HG03469 (cell line): ENCODE measurements around the gene PTPN18.
"Not testable (repeated sequence)": the region's sequence is repeated elsewhere in the genome, so short reads cannot be mapped to it uniquely, and the experiment has no call there.

Source experiments
- ATAC-seq: cut with Tn5 transposase; IDR thresholded peaks from one replicate; pipeline ENCODE4 v1.9.1; 2021; ENCODE audit warnings: mild to moderate bottlenecking, moderate library complexity, moderate number of reproducible peaks; ENCODE audit not compliant: unreplicated experiment

PTPN18 gene

DNA sequence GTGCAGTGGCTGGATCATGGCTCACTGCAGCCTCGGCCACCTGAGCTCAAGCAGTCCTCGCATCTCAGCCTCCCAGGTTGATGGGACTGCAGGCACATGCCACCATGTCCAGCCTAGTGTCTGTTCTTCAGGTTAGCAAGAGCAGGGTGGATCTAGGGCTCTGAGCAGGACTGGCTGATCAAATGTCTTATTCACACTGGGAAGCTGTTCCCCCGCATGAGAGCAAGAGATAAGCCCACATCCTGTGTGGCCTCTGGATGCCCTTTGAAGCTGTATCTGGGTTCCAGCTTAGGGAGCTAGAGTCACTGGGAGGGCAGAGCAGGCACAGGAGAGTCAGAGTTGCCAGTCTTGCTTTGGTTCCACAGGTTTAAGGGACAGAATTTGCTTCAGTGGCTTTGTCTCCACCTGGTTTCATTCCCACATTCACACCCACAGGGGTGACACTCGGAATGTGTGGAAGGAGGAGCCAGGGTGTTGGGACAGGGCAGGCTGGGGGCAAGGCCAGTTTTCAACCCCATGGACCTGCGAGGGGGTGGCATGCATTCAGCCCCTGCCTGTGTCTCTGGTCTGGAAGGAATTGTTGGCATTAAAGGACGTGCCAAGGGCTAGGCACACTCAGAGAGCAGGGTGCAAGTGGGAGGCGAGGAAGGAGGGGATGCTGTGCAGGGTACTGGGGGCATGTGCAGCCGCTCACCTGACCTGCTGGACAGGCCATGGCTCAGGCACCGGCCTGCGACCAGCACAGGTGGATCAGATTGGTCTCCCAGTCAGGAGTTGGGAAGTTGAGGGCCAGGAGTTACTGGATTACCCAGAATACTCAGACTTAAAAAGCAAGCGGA lies 24.5 kb downstream of the PTPN18 start:
- ATAC-seq, result no peak

DNA sequence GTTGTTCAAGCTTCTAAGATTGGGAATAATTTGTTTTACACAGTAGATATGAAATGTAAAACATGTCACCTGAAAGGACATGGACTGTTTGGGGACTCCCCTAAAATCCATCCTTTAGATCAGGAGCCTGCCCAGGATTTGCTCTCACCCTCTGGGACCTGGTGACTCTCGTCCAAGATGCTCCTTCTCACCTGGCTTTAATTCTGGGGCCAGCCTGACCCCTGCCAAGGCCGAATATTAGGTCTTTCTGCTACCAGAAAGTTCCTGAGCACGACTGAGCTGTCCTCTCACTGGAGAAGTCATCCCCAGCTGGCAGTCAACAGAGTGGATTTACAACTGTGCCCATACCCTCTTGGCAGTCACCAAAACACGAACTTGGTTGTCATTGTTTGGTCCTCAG lies 25.3 kb downstream of the PTPN18 start:
- no peak for ATAC-seq

DNA sequence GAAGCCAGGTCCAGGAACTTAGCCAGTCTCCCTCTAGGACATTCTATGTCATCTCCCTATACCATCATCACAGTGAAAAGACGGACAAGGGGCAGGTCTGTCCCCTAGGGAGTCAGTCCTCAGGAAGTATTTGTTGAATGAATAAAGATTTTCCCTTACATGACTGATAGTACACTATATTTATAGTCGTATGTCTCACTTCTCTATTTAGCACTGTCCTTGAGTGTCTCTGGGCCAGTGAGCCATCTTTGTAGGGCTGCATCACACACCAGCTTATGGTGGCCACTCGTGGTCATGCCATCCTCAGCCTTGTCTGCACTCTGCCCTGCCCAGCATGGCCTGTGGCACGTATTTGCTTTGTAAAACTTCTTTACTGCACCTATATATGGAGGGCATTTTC lies 25.8 kb downstream of the PTPN18 start:
- no peak for ATAC-seq

DNA sequence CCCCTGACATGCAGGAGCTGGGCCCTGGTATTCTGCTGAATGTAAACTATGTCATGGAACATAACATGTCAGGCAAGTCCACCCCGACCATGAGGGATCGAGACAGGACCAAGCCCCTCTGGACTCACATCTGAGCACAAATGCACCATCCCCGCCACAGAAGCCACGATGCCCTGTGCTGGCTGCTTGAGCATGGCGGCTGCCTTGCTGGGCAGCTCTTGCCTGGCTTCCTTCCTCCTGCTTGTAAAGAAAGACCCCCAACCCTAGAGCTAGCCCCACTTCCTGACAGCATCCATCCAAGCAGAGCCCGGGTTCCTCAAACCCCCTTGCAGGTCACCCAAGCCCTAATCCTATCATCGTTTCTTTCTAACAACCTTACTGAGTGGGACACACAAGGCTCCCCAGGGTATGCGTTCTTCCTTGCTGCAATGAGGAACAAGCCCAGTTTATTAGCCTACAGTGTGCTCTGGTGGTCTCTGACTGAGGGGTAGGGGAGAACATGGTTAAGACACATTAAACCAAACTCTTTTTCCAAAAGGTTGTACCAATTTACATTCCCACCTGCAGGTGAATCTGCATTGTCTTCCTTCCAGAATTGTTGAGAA lies 26.6 kb downstream of the PTPN18 start:
- ATAC-seq, result no peak

DNA sequence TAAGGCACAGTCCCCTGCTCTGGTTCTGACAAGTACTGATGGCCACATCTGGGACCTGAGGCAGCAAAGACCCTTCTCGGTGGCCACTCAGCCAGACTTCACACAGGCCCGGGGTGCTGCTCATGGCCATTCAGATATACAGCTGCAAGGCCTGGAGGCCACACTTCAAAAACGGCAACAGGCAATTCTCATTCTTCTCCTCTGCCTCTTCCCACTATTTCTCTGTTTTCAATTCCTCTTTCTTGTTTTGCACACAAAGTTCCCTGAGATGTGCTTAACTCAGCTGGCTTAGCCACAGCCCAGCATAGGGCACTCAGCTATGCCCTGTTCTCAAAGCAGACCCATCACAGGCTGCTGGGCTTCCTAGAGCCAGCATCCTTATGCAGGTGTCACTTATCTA lies 29.9 kb downstream of the PTPN18 start:
- ATAC-seq, result peak; percentile 74

DNA sequence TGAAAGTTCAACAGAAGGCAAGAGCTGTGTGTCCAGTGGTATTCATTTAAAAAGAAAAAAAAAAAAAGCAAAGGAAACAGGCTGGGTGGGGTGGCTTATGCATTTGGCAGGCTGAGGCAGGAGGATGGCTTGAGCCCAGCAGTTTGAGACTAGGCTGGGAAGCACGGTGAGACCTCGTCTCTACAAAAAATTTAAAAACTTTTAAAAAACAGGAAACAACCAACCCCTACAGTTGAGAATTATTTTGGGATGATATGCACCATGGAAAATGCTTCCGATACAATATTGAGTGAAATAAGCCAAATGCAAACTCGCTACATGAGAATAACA lies 31.2 kb downstream of the PTPN18 start:
- no peak for ATAC-seq

DNA sequence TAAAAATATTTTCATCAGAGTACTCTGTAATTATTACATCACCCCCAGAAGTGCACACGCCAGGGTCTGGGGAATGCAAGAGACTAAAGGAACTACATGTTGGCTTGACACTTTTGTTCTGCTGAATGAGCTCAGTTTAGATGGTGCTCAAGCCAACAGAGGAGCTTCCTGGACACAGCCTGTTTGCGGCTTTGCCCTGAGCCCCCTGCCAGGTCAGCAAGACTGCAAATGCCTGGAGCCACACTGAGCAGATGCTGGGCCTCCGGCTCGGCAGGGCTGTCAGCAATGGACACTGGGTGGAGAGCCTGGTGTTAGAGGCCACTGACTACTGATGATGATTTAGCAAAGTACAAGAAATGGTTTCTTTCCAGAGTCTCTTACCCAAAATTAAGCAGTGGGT lies 31.9 kb downstream of the PTPN18 start:
- no peak for ATAC-seq

DNA sequence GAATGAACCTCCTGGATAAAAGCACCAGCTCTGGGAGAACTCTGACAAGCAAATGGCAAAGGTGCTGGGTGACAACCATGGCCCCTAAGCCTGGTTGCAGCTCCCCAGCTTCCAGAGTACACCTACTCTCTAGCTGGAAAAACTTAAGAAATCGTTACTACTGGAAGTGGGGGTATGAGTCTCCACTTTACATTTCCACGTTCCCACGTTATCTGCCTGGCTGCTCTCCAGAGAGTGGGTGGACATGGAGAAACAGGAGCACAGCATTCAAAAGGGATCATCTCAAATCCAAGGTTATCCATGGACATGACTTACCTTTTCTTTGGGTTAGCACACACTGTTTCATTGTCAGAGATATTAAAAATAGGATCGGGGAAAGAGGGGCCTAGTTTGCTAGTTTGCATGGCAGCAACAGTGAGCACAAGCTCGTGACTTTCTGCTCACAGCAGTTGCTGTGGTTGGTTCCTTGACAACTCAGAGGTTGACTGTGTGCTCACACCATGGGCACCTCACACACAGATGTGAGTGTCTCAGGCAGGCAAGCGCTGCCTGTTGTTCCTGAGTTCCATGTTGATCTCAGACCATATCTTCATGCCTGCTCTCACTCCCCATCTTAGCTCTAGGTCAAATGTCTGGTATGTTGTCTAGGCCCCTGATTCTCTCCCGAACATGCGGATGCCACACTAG lies 32.5 kb downstream of the PTPN18 start:
- no peak for ATAC-seq

DNA sequence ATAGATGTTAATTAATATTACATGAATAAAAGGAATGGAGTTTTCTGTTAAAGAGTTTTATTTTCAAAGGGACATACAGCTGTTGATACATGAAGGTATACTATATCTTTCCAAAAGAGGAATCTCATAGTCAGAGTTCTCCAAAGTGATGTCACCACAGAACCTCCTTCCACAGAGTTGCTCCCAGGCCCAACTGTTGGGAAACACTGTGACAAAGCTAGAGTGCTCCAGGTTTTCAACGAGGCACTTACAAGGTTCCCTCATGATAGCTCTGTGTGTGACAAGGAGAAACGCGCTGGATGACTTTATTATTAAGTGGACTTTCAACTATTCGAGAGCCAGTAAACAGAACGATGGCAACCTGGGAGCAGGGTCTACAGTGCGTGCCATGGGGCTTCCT lies 33.5 kb downstream of the PTPN18 start:
- ATAC-seq, result no peak

DNA sequence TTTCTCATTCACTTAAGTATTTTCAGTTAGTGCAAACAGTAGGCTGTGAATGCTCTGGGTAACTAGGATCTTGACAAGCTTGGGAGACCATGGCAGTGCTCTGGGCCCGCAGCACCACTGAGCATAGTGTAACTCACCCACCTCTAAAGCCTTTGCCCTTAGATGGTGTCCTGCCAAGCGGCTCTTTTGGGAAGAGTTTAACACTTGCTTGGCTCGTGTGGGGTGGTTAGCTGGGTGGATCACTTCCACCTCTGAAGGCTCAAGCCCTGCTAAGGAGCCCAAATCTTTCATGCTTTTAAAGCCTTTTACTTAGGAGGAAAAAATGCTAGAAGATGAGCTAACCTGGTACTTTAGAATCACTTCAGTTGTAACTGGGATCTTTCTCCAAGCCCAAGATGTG lies 33.9 kb downstream of the PTPN18 start:
- ATAC-seq, result no peak

DNA sequence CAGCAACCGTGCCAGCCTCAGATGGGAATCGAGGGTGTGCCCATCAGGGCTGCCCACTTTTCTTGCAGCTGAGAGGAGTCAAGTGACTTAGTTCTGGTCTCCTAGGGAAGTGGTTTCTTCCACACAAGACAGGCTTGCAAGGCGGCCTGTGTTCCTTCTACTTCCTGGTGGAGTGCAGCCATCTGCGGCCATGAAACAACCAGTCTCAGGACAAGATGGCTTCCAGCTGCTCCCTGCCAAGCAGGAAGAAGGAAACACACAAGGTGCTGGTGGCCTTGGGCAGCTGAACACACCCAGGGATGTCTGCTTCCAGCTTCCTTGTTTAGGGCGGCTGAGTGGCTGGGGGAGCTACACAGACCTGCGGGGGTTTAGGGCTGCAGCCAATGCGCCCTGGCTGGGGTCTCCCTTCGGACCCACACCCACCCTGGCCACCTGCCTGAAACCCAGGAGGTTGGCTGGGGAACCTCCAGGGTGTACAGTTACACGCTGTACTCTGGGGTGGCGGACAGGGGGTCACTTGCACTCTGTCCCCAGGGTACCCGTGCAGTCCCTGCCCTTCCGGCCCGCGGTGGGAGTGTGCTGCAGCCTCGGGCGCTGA lies 34.7 kb downstream of the PTPN18 start:
- no peak for ATAC-seq

DNA sequence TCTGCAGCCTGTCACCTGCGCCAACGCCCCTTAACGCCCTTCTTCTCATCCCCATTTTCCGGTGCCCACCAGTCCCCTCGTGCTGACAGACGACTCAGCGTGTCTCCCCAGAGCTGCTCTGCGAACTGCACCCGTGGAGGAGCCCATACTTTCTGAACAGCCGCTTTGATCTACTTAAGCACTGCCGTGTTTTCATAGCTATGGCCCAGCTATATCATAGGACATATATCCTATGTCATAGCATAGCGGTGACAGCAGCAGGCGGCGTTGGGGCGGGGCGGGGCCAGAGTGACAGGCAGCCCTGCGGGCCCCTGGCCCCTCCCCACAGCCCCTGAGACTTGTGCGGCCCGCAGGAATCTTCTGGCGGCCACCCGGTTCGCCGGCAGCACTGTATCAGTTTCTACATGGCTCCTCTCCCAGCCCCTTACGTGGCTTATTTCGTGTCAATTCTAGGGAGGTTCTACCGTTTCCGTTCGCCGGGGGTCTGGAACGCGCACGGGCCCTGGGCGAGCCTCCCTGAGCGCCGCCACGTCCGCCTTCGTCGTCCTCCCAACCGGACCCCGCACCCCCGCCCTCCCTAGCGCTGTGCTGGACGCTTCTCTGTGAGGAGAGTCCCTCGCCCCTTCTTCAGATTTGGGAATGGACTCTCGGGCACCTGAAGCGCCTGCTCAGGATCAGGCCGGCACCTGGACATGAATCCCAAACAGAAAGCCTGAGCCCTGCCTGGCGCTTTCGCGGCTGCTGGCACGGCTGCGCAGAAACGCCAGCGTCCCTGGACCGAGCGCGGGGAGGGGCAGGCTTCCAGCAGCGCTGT lies 35.4 kb downstream of the PTPN18 start:
- ATAC-seq, result peak; percentile 71

DNA sequence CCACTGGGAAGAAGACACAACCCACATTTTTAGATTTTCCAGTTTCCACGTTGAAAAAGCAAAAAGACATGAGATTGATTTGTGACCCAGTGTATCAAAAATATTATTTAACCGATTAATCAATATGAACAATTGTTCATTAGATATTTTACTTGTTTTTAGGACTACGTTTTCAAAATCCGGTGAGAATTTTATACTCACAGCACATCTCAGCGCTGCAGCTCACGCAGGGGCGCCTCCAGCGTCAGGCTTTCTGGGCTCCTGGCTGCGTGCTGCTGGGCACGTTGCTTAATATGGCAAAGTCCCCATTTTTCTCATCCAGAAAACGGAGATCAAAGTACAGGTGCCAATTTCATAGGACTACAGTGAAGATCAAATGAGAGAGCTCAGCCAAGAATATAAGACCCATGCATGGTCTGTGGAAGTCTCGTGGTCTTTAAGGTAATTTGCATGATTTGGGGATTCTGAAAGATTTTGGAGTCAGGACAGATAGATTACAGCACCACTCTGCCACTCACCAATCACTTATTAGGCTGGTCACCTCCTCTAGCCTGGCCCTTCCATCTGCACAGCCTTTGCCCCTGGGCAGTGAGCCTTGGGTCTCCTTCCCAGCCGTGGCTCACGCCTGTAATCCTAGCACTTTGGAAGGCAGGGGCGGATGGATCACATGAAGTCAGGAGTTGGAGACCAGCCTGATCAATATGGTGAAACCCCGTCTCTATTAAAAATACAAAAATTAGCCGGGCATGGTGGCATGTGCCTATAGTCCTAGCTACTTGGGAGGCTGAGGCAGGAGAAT lies 36.2 kb downstream of the PTPN18 start:
- ATAC-seq, result no peak

DNA sequence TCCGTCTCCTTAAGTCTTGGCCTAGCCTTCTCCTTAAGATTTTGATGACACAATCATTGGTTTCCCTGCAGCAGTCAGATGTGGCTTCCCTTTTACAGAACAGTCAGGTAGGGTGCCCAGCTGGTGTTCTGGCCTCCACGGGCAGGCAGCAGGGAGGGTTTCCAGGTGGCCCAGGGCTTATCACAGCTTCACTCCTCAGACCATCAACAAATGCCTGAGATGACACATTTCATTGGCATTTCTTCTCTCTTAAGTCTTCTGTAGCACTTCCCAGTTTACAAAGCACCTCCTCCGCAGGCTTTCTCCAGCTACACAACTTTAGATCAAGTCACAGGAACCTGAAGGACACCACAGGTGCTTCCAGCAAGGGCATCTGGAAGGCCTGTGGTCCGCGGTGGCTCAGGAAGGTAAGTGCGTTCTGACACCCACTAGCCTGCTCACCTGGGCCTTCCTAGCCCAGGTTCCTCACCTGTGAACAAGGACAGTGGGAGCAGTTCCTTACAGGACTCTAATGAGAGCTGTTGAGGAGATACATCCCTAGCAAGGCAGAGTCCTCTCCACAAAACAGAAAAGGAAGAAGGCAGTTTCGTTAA lies 37.6 kb downstream of the PTPN18 start:
- ATAC-seq, result no peak

DNA sequence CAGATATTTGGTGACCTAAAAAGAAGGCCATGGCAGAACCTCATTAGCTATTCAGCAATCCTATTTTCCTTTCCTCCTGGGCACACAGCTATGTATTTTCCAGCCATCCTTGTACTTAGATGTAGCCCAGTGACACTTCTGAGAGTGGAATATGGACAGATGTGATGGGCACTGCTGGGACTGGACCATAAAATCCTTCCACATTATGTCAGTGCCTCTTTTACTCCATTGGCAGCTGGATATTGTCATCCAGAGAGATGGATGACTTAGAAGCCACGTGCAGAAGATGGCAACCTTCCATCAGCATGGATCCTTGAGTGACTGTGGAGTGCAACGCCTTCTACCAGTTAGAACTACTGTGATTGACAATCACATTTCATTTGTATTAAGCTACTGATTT lies 50.4 kb downstream of the PTPN18 start:
- not testable (repeated sequence) for ATAC-seq

DNA sequence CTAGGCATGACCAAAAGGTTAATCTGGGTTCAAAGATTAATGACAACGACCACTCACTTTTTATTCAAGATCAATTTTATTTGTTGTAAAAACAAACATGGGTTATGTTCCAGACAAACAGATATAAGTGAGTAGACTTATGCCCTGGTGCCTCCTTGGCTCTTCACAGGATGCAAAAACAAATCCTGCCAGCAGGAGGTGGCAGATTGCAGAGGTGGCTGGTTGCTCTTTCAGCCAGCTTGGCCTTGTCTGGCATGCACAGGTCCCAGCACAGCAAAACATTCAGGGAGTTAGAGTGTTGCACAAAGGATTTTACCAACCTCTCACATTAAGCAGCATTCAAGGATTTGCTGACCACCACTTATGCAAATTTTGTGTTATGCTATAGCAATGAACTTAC lies 60.8 kb downstream of the PTPN18 start:
- ATAC-seq, result not testable (repeated sequence)

DNA sequence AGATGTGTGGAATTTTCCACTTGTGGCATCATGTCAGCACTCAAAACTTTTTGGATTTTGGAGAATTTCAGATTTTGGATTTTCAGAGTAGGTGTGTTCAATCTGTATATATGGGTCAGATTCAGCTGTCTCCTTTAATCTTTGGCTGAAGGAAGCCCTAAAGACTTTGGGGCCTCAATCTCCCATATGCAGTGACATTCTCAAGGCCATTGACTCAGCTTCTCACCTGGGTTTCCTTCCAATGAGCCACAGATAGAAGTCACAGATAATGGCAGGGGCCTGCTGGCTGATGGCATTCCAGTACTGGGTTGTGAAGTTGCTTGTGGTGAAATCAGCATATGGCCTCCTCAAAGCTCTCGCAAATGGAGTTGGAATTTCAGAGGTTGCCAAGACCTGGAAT lies 63.0 kb downstream of the PTPN18 start:
- not testable (repeated sequence) for ATAC-seq
